Right lobe of liver (tissue), 6 donors: ENCODE measurements around the gene SUGCT. TPM values are rescaled to one million over a fixed set of nuclear protein-coding genes. Genes with fewer than 3 reads are reported as not detected.

Experiments used
- ATAC-seq, 4 donors: fragments of 200-7000 bp; cut with Tn5 transposase; one replicate each; pipeline ENCODE4 v1.9.1; 2020; ENCODE audit warnings: mild to moderate bottlenecking in 4 of 4, moderate library complexity in 4 of 4
- DNase-seq, 3 donors: peaks; one replicate each; pipeline ENCODE4 v3.0.0-alpha.2; 2020
- H3K27ac ChIP-seq, 3 donors: fragments of 200-600 bp; one replicate each; pipeline ENCODE4 v1.8.0; 2022
- H3K27me3 ChIP-seq, 2 donors: fragments of 200-600 bp; one replicate each; pipeline ENCODE4 v1.8.0; 2022
- H3K36me3 ChIP-seq, 4 donors: fragments of 200-600 bp; sonication (generic) in 1 of 4; one replicate each; pipeline versions ENCODE4 v1.5.1 to v1.8.0; 2017 to 2022; ENCODE audit warnings: control low read depth in 1 of 4
- H3K4me1 ChIP-seq, 4 donors: fragments of 200-600 bp; sonication (generic) in 1 of 4; one replicate each; pipeline versions ENCODE4 v1.5.1 to v1.8.0; 2017 to 2022; ENCODE audit warnings: control low read depth in 1 of 4
- H3K4me3 ChIP-seq, 3 donors: fragments of 200-600 bp; one replicate each; pipeline ENCODE4 v1.8.0; 2022
- H3K9me3 ChIP-seq, 4 donors: fragments of 200-600 bp; sonication (generic) in 1 of 4; one replicate each; pipeline versions ENCODE4 v1.5.1 to v1.8.0; 2017 to 2022; ENCODE audit warnings: control low read depth in 1 of 4
- POLR2A ChIP-seq: fragments of 450-650 bp; IDR thresholded peaks from one replicate; pipeline ENCODE4 v1.6.1; 2017; ENCODE audit warnings: antibody characterized with exemption, mild to moderate bottlenecking
- WGBS: methylation state at CpG from one replicate; pipeline ENCODE4 v1.1.6; 2018; ENCODE audit warnings: low coverage, low lambda C conversion rate; ENCODE audit not compliant: insufficient coverage; ENCODE audit errors: missing lambda C conversion rate; 5-methylcytosine and 5-hydroxymethylcytosine counted together
- intact Hi-C, 2 donors: fragments of 100-400 bp; cut with DNase I; formaldehyde crosslinking; loops; one replicate each; pipeline versions ENCODE4 v1.11.2 to v1.14.1; 2022
- total RNA-seq, 6 experiments: library from RNA; depleted of rRNA in 2 of 6; stranded (reverse); fragments of >200 nt in 2 of 6; fragmentation: NEBNext Ultra II Directional in 3 of 6; extraction: Animal tissue kit (Norgen Biotek cat#: 25700) in 3 of 6; gene quantifications; one replicate each; pipeline versions ENCODE4 v1.1.0 to v1.2.4, GENCODE V29; 2016 to 2023
- TF ChIP-seq, protein P1 (sequence below), 4 donors: fragments of 200-600 bp in 3 of 4; fragments of 450-650 bp in 1 of 4; IDR thresholded peaks; one replicate each; pipeline versions ENCODE4 v1.5.1 to v1.8.0; 2016 to 2022; ENCODE audit warnings: antibody characterized with exemption in 4 of 4, mild to moderate bottlenecking in 2 of 4
- donor health status: DM: no; HTN: yes; CAD: no.
- donor health status: DM: no; HTN: no; CAD: no.
- donor health status: DM: no; HTN: no; CAD: no.
- donor health status: DM: no; HTN: yes; CAD: no.
- donor health status: DM: no; HTN: yes; CAD: no.

SUGCT gene
- total RNA-seq, 6 experiments from 2014 or later = 10.1 to 21.0 (median 14.2) TPM

DNA sequence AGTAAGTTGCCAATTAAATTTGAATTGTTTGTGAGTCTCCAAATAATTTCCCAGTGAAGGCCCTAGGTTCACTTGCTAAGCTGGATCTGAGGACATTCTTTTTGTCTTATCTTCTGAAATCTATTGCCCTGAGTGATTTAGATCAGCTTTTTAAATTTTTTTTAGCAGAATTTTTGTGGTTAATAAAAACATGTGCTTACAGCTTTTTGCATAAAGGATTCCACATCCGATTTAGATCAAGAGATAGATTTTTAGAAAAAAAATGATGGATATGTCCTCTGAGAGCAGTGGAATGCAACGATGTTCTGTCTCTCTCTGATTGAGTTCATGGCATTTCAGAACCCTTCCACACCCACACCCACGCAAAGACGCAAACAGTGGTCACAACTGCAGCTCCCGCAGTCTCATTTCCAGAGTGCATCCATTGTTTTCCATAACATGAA, 358.8 kb downstream of the SUGCT start:
- DNase-seq (no peak), ATAC-seq (no peak)
- WGBS = 74% methylated on average over 5 of the region's 5 CpGs
- Histone ChIP-seq H3K4me3 (no peak overlapping the region), H3K4me1 (no peaks in the 10 kb centered on the region), H3K9me3 (no peaks in the 10 kb centered on the region), H3K27ac (no peak overlapping the region), H3K36me3 (no peaks in the 10 kb centered on the region), H3K27me3 (no peaks in the 10 kb centered on the region)
- intact Hi-C loops = no loop called here
- no peak for TF ChIP-seq POLR2A
- TF ChIP-seq, protein P1, sequence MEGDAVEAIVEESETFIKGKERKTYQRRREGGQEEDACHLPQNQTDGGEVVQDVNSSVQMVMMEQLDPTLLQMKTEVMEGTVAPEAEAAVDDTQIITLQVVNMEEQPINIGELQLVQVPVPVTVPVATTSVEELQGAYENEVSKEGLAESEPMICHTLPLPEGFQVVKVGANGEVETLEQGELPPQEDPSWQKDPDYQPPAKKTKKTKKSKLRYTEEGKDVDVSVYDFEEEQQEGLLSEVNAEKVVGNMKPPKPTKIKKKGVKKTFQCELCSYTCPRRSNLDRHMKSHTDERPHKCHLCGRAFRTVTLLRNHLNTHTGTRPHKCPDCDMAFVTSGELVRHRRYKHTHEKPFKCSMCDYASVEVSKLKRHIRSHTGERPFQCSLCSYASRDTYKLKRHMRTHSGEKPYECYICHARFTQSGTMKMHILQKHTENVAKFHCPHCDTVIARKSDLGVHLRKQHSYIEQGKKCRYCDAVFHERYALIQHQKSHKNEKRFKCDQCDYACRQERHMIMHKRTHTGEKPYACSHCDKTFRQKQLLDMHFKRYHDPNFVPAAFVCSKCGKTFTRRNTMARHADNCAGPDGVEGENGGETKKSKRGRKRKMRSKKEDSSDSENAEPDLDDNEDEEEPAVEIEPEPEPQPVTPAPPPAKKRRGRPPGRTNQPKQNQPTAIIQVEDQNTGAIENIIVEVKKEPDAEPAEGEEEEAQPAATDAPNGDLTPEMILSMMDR (IDR thresholded peaks at IDR 0.05) = no peak

DNA sequence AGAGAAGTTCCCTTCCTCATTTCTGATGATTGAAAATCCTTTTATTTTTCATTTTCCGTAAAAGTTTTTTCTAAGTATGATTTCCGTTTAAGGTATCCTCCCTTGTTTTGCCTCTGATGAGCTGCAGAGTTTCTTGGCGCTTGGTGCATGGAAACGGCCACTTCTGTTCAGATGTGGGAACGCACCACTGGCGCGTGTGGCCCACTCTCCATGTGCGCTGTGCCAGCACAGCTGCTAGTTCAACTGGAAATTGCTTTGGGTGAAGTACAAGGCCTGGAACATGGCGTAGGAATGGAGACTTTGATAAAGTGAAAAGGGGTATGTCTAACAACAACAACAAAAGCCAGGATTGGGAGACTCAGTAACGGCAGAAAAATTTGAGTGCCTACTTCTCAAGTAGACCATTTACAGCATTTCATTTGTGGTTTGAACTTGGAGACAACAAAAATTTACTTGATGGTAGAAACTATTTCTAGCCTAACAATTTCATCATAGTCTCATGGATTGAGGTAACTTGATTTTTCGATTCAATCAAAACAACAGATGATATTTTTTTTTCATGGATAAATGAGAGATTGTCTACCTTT, 364.2 kb downstream of the SUGCT start:
- WGBS = 93% methylated on average over 11 of the region's 11 CpGs
- TF ChIP-seq, protein P1 (IDR thresholded peaks at IDR 0.05) = no peak
- no peak for TF ChIP-seq POLR2A
- Histone ChIP-seq H3K27me3 (no peaks in the 10 kb centered on the region), H3K36me3 (no peaks in the 10 kb centered on the region), H3K9me3 (no peaks in the 10 kb centered on the region), H3K27ac (no peak overlapping the region), H3K4me3 (no peak overlapping the region), H3K4me1 (no peaks in the 10 kb centered on the region)
- intact Hi-C loops = no loop called here
- ATAC-seq (no peak), DNase-seq (no peak)

DNA sequence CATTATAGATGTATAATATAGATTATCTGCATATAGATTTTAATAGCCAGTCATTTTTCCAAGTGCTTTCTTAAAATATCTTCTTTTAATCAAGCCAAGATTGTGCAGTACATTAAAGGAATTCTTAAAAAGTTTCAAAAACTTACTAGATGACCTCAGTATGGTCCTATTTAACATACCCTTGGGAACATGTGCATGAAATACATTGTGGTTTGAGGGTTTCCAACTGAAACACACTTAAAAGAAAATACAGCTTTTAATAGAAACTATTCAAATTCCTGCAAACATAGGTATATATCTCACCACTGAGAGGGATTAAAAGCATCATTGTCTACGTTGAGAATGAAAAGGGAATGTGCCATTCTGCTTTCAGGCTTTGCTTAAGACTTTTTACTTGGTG, 364.9 kb downstream of the SUGCT start:
- H3K4me1 ChIP-seq = no peaks in the 10 kb centered on the region
- no peaks in the 10 kb centered on the region for H3K36me3 ChIP-seq
- no peaks in the 10 kb centered on the region for H3K9me3 ChIP-seq
- 53% methylated on average over 1 of the region's 1 CpG for WGBS
- H3K4me3 ChIP-seq = no peak overlapping the region
- ATAC-seq = no peak
- no peaks in the 10 kb centered on the region for H3K27me3 ChIP-seq
- H3K27ac ChIP-seq = no peak overlapping the region
- intact Hi-C loops = no loop called here
- no peak for DNase-seq
- no peak for TF ChIP-seq POLR2A
- TF ChIP-seq, protein P1 (IDR thresholded peaks at IDR 0.05) = no peak

DNA sequence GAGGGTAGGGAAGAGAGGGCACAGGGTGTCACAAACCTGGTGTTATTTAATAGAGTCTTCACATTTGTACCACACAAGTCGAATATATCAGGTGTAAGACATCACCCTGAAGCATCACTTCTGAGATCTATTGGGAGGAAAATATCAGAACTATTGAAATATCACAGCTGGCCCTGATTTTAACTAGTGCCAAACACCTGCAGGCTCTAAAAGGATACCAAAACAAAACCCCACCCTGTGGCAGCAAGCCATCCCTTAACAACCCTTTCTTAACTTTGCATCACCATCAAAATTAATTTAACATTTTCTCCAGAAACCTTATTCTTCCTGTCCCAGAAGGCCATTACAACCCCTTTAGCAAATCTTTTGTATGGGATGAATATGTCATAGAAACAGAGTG, 365.4 kb downstream of the SUGCT start:
- Histone ChIP-seq H3K27ac (no peak overlapping the region), H3K4me3 (no peak overlapping the region), H3K4me1 (no peaks in the 10 kb centered on the region), H3K27me3 (no peaks in the 10 kb centered on the region), H3K9me3 (no peaks in the 10 kb centered on the region), H3K36me3 (no peaks in the 10 kb centered on the region)
- DNase-seq (no peak), ATAC-seq (no peak)
- TF ChIP-seq POLR2A = no peak
- TF ChIP-seq, protein P1 (IDR thresholded peaks at IDR 0.05) = no peak
- intact Hi-C loops = no loop called here
- 89% methylated on average over 1 of the region's 1 CpG for WGBS

DNA sequence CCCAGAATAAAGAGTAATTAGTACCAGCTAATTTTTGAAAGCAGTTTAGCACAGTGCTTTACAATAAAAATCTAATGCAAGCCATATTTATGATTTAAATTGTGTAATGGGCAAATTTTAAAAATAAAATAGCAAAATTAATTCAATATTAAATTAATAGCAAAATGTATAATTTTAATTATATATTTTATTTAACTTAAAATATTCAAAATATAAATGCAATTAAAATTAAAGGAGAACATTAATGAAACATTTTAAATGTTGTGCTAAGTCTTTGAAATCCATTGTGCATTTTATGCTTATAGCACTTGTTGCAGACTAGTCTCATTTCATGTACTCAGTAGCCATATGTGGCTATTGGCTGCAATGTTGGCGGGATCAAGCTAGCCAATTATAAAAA, 367.6 kb downstream of the SUGCT start:
- Histone ChIP-seq H3K27me3 (no peaks in the 10 kb centered on the region), H3K4me1 (no peaks in the 10 kb centered on the region), H3K4me3 (no peak overlapping the region), H3K9me3 (no peaks in the 10 kb centered on the region), H3K27ac (no peak overlapping the region), H3K36me3 (no peaks in the 10 kb centered on the region)
- TF ChIP-seq, protein P1 (IDR thresholded peaks at IDR 0.05) = no peak
- no peak for TF ChIP-seq POLR2A
- WGBS = 100% methylated on average over 1 of the region's 1 CpG
- intact Hi-C loops = no loop called here
- ATAC-seq (no peak), DNase-seq (no peak)
